GM12864 (cell line): ENCODE data around the gene CRTC1.

Experiments
- DNase-seq: peaks from one replicate; pipeline ENCODE4 v3.0.0-alpha.2; 2011; ENCODE audit warnings: low read depth
- H3K4me3 ChIP-seq: 2 replicates; pipeline ENCODE4 v1.5.1; 2011; ENCODE audit warnings: mild to moderate bottlenecking, low read depth, low read length, control low read depth
- TF ChIP-seq, protein P1 (sequence below): IDR thresholded peaks from 2 replicates; pipeline ENCODE4 v1.5.1; 2011; ENCODE audit warnings: low read depth, mild to moderate bottlenecking, moderate library complexity, low read length, control low read depth, inconsistent platforms; ENCODE audit errors: missing control alignments

Gene CRTC1

DNA sequence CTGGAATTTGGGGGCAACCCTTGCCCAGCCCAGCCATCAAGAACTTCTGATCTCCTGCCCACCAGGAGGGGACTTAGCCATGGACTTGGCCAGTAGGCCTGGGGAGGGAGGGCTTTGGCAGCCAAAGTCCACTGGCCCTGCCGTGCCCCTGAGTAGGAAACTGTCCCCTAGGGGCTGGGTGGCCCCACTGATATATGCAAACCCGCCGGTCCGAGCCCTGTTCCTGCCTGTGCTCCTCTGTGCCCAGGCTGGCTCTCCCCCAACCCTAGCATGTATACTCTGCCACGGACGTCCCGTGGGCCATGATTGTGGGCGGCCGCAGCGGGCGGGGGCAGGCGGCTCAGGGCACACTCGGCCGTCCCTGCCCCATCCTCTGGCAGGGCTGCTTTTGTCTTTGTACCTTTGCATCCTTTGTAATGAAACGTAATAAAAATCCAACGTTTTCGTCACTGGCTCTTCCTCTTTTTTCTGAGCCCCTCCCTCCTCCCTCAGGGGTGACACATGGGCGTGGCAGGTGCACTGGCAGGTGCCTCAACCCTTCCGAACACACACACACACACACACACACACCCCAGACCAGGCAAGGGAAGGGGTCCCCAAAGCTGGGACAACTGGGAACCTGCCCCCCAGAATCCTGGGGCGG is 98.5 kb downstream of the CRTC1 start:
- no peak overlapping the region for H3K4me3 ChIP-seq
- no peak for DNase-seq
- TF ChIP-seq, protein P1, sequence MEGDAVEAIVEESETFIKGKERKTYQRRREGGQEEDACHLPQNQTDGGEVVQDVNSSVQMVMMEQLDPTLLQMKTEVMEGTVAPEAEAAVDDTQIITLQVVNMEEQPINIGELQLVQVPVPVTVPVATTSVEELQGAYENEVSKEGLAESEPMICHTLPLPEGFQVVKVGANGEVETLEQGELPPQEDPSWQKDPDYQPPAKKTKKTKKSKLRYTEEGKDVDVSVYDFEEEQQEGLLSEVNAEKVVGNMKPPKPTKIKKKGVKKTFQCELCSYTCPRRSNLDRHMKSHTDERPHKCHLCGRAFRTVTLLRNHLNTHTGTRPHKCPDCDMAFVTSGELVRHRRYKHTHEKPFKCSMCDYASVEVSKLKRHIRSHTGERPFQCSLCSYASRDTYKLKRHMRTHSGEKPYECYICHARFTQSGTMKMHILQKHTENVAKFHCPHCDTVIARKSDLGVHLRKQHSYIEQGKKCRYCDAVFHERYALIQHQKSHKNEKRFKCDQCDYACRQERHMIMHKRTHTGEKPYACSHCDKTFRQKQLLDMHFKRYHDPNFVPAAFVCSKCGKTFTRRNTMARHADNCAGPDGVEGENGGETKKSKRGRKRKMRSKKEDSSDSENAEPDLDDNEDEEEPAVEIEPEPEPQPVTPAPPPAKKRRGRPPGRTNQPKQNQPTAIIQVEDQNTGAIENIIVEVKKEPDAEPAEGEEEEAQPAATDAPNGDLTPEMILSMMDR: no peak

DNA sequence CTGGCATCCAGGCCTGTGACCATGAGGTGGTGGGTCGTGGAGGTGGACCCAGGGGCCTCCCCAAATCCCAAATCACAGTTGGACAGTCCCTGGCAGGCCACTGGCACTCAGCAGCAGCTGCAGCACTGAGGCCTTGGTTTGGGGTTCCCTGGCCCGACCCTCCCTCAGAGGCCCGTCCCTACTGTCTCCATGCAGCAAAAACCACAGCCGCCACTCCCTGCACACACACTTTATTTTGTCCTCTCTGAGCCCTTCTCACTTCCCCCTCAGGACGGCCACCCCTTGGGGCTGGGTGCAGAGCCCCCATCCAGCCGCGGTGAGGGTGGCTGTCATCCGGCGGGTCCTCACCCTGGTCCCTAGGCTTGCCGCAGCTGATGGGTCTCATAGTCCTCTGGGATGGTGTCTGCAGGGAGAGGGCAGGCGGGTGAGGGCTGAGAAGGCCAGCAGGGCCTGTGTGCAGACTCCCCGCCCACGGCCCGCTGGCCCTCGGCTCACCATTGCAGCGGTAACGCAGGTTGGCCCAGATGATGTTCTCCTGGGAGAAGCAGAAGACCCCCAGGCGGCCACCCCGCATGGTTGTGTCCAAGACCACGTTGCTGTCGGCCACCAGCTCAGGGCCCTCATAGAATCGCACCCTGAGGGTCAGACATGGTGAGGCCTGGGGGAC is 99.2 kb downstream of the CRTC1 start:
- TF ChIP-seq, protein P1: no peak
- DNase-seq: no peak

DNA sequence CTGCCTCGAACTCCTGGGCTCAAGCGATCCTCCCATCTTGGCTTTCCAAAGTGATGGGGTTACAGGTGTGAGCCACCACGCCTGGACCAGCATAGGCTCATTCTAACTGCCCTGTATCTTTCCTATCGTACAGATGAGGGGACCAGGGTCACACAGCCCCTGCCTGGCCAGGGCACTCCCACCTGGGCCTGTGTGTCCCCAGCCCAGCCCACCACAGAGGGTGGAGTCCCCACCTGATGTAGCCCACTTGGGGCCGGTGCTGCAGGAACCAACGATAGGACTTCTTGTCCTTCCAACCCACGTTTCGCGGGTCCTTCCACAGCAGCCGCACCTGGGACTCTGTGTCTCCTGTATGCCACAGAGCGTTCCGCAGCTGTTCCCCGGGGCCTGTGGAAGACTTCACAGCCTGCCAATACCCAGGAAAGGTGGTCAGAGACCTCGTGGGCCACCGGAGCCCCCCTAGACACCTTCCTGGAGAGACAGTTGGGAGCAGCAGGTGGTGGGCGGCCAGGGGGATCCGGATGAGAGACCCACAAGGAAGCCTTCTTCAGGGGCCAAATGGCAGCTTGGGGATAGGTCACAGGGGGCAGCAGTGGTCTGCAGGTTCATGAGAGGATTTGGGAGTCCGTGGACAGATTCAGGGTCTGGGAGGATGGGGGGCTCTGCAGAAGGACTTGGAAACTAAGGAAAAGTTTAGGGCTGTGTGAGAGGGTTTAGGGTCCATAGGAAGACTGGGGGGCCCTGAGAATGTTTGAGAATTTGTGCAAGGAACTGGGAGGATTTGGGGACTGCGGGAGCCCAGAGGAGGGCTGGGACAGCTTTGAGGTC is 100.7 kb downstream of the CRTC1 start:
- H3K4me3 ChIP-seq: no peak overlapping the region
- DNase-seq: no peak
- TF ChIP-seq, protein P1: no peak

More for the DNA sequence above, 99.2 kb downstream of the CRTC1 start:
- H3K4me3 ChIP-seq: no peak overlapping the region

DNA sequence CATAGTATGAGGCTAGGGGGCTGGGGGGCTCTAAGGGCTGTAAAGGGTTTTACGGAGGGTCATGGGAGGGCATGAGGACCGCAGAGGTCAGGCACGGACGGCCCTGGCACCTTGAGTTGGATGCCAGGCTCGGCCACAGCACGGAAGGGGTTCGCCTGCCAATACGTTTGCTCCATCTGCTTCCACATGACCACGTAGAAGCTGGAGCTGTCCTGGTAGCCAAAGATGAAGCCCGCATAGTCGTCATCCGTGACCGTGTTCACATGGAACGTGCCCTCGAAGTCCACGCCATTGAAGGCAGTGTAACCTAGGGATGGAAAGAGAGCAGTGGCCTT is 101.3 kb downstream of the CRTC1 start:
- DNase-seq: no peak
- TF ChIP-seq, protein P1: no peak
- no peak overlapping the region for H3K4me3 ChIP-seq

DNA sequence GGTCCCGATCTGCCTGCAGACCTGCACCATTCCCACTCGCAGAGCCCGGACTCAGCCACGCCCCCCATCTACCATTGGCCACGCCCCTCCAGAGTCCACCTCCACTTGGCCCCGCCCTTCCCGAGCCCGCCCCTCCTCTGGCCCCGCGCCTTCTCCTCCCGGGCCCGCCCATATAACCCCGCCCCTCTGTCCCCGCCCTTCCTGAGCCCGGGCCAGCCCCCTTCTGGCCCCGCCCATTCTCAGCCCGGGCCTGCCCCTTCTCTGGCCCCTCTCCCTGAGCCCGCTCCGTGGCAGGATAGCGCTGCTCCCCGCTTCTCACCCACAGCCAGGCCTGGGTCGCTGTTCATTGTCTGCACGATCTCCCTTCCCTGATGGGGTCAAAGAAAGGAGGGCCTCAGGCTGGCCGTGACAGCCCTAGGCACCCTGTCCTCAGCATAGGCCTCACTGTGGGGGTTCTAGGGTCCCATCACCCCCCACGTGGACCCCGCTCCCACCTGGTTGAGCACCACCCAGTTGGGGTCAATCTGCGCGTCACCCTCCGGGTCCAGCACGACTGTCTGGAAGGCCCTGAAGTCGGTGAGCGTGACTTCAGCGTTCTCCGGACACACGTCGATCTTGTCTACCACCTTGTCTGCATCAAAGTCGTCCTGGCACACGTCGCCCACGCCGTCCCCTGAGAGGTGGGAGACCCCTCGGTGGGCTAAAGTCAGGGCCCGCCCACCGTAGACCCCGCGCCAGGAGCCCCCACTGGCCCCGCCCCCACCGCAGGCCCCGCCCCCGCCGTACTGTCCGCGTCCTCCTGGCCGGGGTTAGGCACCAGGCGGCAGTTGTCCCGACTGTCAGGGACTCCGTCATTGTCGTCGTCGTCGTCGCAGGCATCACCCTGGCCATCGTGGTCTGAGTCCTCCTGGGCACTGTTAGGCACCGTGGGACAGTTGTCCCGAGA is 102.0 kb downstream of the CRTC1 start:
- no peak overlapping the region for H3K4me3 ChIP-seq
- DNase-seq: no peak

More for the DNA sequence above, 102.0 kb downstream of the CRTC1 start:
- TF ChIP-seq, protein P1: no peak
